Medulla oblongata (tissue), 1 donor: ENCODE data around the gene ATP5MC2.
"Not testable (repeated sequence)": the region's sequence is repeated elsewhere in the genome, so short reads cannot be mapped to it uniquely, and the experiment has no call there.

Experiments used
- DNase-seq: peaks from one replicate; pipeline ENCODE4 v3.0.0-alpha.2; 2015; ENCODE audit errors: extremely low spot score

Gene ATP5MC2

DNA sequence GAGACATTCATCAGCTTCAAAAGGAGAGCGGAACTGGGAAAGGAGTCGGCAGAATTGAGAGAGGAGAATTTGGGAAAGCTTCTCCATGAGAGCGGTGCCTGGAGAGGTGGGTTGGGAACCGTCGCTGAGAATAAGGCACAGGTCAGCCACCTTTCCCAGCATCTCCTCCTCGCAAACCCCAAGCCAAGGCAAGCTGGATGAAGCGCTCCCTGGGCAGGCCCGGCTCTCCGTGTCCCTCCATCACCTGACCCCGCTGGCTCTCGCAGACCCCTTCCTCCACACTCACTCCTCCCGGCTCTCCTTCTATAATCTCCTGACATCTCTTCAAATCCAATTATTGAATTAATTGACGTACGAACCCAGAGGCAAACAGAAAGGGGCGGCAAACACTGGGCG, 18.9 kb upstream of the ATP5MC2 start:
- DNase-seq = no peak

DNA sequence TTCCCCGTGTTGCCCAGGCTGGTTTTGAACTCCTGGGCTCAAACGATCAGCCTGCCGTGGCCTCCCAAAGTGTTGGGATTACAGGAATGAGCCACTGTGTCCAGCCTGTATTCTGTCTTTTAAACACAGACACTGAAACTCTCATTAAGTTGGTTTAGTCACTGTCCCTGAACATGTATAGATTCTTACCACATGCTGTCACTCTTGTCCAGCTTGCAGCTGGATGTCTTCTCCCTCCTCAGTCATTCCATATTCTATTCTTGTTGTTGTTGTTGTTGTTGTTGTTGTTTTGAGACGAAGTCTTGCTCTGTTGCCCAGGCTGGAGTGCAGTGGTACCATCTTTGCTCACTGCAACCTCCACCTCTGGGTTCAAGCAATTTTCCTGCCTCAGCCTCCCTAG, 12.3 kb upstream of the ATP5MC2 start:
- no peak for DNase-seq

DNA sequence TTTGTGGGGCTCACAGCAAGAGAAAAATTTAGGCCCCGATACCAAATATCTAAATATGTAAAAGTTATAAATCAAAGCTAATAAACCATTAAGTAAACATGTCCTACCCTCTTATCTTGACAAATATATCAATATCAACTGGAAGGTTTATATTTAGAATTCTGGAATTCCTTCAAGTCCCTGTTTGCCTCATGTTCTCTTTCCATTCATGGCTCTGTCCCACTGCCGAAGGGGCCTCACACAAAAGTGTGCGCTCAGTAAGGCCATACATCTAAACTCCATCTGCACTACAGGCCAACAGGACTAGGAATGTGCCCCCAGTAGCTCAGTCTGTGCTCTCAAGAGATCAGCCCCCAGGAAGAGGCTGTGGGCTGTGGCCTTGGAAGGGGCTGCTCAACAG, 10.6 kb upstream of the ATP5MC2 start:
- DNase-seq = no peak

DNA sequence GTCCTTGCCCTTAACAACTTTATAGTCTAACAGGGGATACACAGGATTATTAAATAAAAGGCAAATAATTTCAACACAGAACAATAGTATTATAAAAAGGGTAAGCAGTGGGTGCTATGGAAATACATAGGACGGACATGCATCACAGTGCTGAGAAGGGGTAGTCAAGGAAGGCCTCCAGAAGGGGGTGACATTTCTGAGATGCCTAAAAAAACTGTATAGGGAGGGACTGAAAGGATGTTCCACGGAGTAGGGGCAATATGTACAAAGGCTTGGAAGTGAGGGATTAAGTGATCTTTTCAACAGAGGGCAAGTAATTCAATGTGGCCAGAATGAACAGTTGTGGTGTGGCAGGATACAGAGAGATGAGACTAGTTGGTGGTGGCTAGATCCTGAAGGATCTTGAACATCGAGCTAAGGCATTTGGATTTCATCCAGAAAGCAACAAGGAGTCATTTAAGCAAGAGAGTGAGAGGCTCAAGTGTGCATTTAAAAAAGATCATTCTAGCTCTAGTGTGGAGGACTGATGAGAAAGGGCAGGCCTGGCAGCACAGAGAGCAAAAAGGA, 8.9 kb upstream of the ATP5MC2 start:
- no peak for DNase-seq

DNA sequence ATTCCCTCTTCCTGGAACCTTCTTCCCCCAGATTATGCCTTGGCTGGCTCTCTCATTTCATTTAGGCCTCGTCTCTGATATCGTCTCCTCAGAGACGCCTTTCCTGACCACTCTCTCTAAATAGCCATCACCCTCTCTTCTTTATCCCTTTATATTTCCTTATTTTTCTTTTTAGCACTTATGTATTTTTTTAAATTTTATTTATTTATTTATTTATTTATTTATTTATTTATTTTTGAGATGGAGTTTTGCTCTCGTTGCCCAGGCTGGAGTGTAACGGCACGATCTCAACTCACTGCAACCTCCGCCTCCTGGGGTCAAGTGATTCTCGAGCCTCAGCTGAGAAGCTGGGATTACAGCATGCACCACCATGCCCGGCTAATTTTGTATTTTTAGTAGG, 8.1 kb upstream of the ATP5MC2 start:
- DNase-seq = no peak

DNA sequence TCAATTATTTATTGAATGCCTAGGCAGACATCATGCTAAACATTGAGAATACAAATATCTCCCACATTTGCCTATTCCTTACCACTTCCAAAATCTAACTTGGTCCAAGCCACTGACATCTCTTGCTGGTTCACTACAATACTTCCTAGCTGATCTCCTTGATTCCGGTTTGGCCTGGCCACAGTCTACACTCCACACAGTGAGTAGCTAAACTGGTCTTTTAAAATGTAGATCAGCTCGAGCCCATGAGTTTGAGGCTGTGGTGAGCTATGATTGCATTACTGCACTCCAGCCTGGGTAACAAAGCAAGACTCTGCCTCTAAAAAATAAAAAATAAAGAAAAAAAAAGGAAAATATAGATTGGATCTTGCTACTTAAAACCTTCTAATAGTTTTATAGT, 7.6 kb upstream of the ATP5MC2 start:
- no peak for DNase-seq

DNA sequence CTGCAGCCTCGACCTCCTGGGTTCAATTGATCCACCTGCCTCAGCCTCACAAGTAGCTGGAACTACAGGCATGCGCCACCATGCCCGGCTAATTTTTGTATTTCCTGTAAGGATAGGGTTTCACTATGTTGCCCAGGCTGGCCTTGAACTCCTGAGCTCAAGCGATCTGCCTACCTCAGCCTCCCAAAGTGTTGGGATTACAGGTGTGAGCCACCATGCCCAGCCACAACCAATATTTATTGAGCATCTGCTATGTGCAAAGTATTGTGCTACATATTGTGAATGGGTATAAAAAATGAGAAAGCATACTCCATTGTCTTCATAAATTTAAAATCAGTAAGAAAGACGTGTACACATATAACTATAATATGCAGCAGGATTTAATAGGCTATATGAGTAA, 4.2 kb upstream of the ATP5MC2 start:
- DNase-seq = not testable (repeated sequence)

DNA sequence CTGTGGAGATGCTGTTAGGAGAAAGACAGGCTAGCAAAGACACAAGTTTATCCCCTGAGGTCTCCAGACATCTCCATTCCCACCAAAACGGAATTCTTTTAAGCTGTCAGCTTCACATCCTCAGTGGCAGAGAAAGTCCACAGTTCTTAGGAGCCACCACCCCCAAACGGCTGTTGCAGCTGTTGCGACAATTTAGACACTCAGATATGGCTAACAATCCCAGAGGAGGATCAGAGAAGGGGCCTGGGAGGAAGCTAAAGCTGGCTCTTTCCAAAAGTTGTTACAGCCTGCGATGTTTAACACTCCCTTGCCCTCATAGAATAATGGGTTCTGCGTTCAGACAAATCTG, 1.9 kb upstream of the ATP5MC2 start:
- DNase-seq = peak; percentile 69

DNA sequence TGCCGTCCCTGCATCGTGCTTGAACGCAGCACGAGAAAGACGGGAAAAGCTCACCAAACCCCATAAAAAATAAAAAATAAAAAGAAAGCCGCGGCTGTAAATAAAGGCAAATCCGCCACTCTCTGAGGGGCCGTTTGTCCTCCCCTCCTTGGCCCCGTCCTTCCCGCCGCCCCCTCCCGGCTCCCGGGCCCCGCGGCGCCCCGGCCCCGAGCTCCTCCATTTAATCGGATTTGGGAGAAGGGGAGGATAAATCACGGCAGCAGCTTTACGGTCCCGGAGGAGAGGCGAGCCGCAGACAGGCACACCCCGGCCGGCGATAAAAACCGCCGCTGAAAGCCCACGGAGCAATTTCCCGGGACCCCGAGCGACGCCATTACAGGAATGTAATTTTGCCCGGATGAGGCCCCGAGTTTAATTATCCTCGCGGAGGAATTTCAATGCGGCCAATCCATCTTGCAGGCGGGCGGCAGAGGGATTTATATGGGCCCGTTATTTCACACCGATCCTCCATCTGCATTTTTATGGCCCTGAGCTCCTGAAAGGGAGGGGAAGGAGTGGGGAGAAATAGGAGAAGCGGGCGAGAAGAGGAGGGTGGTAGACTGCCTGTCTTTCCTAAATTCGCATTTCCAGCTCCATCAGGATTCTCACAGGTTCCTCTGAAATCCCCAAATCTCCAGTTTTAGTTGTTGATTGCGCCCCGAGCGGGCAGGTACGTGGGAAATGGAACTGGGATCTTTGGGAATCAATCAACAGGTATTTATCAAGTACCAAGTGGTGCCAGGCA, 1.3 kb upstream of the ATP5MC2 start:
- peak; percentile 53 for DNase-seq

DNA sequence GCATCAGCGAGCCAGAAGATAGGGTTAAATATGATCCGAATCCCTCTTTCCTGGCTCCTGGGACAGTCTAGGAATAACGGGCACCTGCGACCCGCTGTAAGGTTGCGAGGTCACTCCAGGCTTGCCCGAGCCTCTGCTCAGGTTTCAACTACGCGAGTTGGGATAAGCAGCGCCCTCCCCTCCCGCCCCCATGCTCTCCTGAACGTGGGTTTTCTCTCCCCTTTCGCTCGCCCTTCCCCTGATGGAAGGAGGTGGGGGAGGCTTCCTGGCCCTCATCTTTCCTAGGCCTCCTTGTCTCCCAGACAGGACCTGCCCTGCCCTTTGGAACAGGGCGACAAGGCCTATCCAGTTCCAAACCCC, 753 bp upstream of the ATP5MC2 start:
- peak; percentile 56 for DNase-seq

DNA sequence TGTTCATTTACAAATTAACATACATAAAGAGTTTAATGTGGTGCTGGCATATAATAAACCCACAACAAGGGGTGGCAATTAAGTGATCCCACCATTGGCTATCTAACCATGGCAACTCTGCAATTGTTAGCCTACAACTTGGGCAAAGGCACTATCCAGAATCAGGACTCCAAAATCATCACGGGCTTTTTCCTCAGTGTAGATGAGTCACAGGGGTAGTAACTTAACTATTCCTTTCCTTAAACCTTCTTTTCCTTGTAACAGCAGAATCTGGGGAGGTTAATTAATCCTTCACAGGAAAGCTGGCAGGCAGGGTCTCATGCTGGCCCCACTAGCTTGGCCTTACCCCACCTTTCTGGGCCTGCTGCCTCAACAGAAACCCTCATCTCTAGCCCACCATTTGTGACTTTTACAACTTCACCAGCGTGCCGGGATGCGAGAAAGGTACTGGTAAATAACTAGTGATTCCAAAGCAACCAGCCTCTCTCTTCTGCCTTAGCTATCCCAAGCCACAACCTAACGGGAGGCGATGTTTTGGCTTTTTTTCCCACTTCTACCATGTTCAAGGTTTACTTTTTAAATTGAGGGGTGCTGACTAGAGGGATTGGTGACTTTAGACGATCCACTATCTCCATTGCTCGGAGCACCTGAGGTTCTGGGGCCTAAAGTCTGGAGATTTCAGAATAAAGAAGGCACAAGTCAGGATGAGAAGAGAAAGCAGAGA, 744 bp downstream of the ATP5MC2 start:
- DNase-seq = no peak

DNA sequence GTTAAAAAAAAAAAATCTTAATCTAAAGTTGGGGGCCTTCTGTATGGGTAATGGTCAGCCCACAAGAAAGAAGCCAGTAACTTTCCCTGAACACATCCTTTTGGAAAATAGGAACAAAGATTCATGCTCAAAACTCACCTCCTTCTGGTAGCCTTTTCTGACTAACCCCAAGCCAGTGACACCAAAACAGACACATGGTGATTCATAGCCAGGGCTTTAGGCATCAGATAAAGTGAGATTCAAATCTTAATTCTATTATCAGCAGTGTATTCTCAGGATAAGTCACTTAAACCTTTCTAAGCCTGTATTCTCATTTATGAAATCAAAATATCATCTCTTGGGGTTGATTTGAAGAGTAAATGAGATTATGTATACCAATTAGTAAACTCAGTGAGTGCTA, 4.9 kb downstream of the ATP5MC2 start:
- DNase-seq = no peak

DNA sequence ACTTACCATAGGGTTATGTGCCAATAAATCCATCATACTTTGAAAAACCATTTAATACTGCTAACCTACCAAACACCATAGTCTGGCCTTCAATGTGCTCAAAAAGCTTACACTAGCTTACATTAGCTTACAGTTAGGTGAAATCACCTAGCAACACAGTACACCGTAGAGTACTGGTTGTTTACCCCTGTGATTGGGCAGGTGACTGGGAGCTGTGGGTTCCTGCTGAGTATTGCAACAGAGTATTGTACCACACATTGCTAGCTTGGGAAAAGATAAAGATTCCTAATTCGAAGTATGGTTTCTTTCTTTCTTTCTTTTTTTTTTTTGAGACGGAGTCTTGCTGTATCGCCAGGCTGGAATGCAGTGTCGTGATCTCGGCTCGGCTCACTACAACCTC, 5.6 kb downstream of the ATP5MC2 start:
- no peak for DNase-seq

DNA sequence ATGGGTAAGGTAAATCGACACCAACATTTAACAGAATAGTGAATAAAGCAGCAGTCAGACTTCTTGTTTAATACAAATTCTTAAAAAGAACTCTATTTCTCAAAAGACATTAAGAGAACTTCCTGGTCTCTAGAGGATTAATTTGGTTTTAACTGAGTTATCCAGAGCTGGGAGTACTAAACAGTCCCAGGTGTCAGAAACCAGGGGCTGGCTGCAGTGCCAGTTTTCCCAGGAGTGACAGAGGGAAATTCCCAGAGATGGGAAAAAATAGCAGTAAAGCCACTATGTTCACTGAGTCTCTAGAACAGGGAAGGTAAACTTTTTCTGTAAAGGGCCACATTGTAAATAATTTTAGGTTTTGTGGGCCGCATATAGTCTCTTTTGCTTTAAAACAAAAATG, 8.8 kb downstream of the ATP5MC2 start:
- no peak for DNase-seq

DNA sequence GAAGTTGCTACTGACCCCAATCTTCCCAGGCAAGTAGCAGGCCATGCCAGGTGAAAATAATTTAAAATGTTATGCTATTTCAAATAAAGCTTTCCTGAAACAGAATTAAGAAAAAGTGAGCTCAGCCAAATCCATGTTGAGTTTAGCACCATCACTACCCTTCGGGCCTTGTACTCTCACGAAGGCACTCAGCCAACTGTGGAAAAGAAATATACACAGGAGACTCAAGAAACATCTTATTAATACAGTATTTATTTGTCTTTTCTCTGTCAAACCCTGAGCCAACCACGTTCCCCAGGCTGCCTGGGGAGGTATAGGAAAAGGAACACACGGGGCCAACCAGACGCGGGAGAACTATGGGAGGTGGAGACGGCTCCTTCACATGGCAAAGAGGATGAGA, 10.9 kb downstream of the ATP5MC2 start:
- DNase-seq = no peak

DNA sequence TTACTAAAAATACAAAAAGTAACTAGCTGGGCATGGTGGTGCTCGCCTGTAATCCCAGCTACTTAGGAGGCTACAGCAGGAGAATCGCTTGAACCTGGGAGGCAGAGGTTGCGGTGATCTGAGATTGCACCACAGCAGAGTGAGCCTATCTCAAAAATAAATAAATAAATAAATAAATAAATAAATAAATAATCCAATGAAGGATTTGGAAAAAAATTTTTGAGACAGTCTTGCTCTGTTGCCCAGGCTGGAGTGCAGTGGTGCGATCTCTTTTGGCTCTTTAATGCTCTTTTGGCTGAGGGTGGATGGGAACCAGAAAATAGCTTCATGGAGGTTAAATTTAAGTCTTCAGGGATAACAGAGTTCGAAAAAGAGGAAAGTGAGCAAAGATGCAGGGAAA, 11.7 kb downstream of the ATP5MC2 start:
- no peak for DNase-seq

DNA sequence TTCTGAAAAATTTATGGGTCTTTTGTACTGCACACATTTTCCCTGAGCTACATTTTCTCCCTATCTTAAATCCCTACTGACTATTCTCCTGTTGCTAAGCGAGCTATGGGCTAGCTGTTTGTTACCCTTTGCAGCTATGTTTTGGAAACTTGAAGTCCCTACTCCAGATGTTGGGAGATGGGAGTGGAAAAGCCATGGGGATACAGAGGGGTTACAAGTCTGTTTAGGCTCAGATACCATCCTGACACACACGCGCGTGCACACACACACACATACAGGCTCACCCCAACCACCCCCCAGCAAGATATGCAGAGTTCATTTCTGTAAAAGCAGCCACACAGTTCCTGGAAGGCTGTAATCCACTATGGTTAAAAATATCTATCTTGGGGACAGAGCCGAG, 15.8 kb downstream of the ATP5MC2 start:
- no peak for DNase-seq

DNA sequence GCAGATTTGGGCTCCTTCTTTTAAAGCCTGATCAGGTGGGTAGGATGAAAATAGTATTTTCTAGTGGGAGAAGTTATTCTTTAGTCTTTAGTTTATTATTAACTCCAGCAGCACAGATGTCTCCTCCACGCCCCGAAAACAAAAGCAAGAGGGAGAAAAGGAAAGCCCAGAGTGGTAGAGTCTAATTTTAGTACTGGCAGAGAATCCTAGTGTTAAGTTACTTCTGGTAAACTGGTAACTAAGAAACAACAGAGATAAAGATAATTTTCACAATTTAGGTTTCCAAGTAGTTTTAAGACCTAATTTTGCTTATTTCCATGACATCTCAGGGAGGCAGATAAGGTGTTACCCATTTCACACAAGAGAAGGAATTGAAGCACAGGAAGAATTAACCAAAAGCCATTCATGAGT, 16.3 kb downstream of the ATP5MC2 start:
- DNase-seq = peak; percentile 31

DNA sequence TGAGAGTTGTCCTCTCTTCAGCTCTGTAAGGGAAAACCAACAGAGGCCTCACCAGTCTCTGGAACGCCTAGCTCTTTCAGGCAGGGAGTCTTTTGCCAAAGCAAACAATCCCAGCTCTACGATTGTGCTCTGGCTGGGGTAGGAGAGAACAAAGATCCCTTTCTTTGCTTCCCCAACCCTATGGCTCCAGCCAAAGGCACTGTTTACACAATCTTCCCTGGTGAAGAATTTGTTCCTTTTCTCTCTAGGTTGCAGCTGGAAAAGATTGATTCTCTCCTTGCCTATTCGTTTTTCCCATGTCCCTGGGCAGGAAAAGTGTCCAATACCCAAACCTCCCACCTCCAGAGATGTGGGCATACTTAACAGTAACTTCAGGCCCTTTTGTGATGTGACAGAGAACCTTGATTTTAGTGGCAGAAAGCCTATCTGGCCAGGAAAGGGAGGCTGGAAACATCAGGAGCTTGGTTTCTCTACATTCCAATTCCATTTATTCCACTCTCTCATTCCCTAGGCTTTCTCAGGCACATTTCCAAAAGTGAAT, 16.8 kb downstream of the ATP5MC2 start:
- peak; percentile 97 for DNase-seq

DNA sequence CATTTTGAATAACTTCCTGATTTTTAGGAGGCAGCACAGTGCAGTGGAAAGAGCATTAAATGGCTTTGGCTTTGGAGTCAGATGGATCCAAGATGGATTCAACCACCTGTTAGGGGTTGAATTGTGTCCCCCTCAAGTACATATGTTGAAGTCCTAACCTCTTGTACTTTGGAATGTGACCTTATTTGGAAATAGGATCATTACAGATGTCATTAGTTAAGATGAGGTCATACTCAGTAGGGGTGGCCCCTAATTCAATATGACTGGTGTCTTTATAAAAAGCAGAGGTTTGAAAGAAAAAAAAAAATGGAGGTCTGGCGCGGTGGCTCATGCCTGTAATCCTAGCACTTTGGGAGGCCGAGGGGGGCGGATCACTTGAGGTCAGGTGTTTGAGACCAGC, 18.8 kb downstream of the ATP5MC2 start:
- DNase-seq = no peak

DNA sequence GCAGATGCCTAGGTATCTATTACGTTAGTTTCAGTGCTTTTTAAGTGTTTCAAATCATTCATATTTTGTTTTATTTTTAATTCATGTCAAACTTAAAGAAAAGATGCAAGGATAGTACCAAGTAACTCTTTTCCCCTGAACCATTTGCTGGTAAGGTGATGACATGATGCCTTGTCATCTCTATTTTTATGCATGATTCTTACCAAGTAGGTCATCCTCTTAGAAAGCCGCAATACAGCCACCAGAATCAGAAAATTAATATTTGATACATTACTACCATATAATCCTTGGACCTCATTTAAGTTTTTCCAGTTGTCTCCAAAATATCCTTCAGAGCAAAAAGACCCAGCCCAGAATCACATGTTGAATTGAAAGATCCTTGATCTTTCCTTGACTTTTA, 22.3 kb downstream of the ATP5MC2 start:
- no peak for DNase-seq

DNA sequence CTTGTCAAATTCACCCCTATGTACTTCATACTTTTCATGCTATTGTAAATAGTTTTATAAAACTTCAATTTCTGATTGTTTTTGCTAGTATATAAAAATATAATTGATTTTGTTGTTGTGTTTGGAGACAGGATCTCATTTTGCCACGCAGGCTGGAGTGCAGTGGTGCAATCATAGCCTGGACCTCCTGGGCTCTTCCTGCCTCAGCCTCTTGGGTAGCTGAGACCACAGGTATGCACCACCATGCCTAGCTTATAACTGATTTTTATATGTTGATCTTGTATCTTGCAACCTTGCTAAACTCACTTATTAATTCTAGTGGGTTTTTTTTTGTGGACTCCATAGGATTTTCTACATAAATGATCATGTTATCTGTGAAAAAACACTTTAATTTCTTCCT, 23.5 kb downstream of the ATP5MC2 start:
- DNase-seq = no peak

DNA sequence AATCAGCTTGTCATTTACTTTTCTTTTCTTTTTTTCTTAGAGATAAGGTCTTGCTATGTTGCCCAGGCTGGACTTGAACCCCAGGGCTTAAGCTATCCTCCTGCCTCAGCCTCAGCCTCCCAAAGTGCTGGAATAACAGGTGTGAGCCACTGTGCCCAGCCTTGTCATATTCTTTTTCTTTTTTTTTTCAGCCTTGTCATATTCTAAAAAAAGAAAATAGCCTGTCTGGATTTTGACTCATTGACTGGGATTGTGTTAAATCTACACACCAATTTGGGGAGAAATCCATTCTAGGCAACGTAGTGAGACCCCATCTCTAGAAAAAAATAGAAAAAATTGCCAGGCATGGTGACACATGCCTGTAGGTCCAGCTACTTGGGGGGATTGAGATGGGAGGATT, 24.1 kb downstream of the ATP5MC2 start:
- DNase-seq = no peak
